PC-3 (cell line): ENCODE measurements around the gene AMD1. TPM values are rescaled to one million over a fixed set of nuclear protein-coding genes. Genes with fewer than 3 reads are reported as not detected.

Experiments used
- ATAC-seq: fragments of 200-7000 bp; cut with Tn5 transposase; 2 replicates; pipeline ENCODE4 v1.9.1; 2020; ENCODE audit warnings: mild to moderate bottlenecking, moderate library complexity
- Bru-seq: library from RNA; stranded (reverse); fragments of 400-500 nt; gene quantifications from one replicate; lab custom pipeline; 2021; lab: Mats Ljungman, UMichigan
- BruChase-seq, 2 experiments: library from RNA; stranded (reverse); fragments of 400-500 nt; gene quantifications; one replicate each; lab custom pipeline; 2021; lab: Mats Ljungman, UMichigan
- BruUV-seq: library from RNA; stranded (reverse); fragments of 400-500 nt; replicated peaks from 2 replicates; lab custom pipeline; 2021; lab: Mats Ljungman, UMichigan
- CTCF ChIA-PET: fragments of 300-600 bp; sonication (Branson Sonifier 250); formaldehyde crosslinking; loops from one replicate; lab custom pipeline; 2022; ENCODE audit warnings: antibody characterized with exemption; lab: Charles Lee
- POLR2A ChIA-PET: fragments of 300-600 bp; sonication (Branson Sonifier 250); formaldehyde crosslinking; loops from one replicate; lab custom pipeline; 2022; ENCODE audit warnings: antibody characterized with exemption; ENCODE audit not compliant: unreplicated experiment; lab: Charles Lee
- DNase-seq: peaks from one replicate; pipeline ENCODE4 v3.0.0-alpha.2; 2015
- H2AFZ ChIP-seq: fragments of 300-600 bp; sonication (generic); 2 replicates; pipeline ENCODE4 v1.6.0; 2016; ENCODE audit warnings: antibody characterized with exemption, low read length
- H3F3A ChIP-seq: fragments of 300-600 bp; sonication (generic); one replicate; pipeline ENCODE4 v1.6.0; 2017; ENCODE audit warnings: antibody characterized with exemption, low read length, control low read depth, mild to moderate bottlenecking; ENCODE audit not compliant: unreplicated experiment
- H3K27ac ChIP-seq: fragments of 300-600 bp; sonication (generic); 2 replicates; pipeline ENCODE4 v1.5.1; 2016; ENCODE audit warnings: mild to moderate bottlenecking, low read length
- H3K27me3 ChIP-seq: fragments of 300-600 bp; sonication (generic); 2 replicates; pipeline ENCODE4 v1.6.1; 2016; ENCODE audit warnings: low read length, mixed read lengths
- H3K36me3 ChIP-seq: fragments of 300-600 bp; sonication (generic); 2 replicates; pipeline ENCODE4 v1.6.1; 2016; ENCODE audit warnings: low read depth, mixed run types, low read length, mixed read lengths
- H3K4me1 ChIP-seq: fragments of 300-600 bp; sonication (generic); 2 replicates; pipeline ENCODE4 v1.5.1; 2016; ENCODE audit warnings: low read length; ENCODE audit not compliant: insufficient read depth
- H3K4me2 ChIP-seq: fragments of 300-600 bp; sonication (generic); 2 replicates; pipeline ENCODE4 v1.6.0; 2016; ENCODE audit warnings: low read length
- H3K4me3 ChIP-seq: fragments of 300-600 bp; sonication (generic); 2 replicates; pipeline ENCODE4 v1.5.1; 2016; ENCODE audit warnings: mild to moderate bottlenecking, low read length, mixed read lengths
- H3K79me2 ChIP-seq: fragments of 300-600 bp; sonication (generic); 2 replicates; pipeline ENCODE4 v1.6.1; 2017; ENCODE audit warnings: low read length, mixed read lengths
- H3K9ac ChIP-seq: fragments of 300-600 bp; sonication (generic); 2 replicates; pipeline ENCODE4 v1.6.0; 2016; ENCODE audit warnings: mild to moderate bottlenecking, low read length
- H3K9me2 ChIP-seq: fragments of 300-600 bp; sonication (generic); replicated peaks from 2 replicates; pipeline ENCODE4 v1.6.1; 2016; ENCODE audit warnings: mixed run types, low read length, mixed read lengths
- H3K9me3 ChIP-seq: fragments of 300-600 bp; sonication (generic); 2 replicates; pipeline ENCODE4 v1.6.1; 2016; ENCODE audit warnings: low read length, mixed read lengths
- H4K20me1 ChIP-seq: fragments of 300-600 bp; sonication (generic); 2 replicates; pipeline ENCODE4 v1.6.1; 2016; ENCODE audit warnings: low read length, mixed read lengths
- CTCF ChIP-seq: fragments of 300-600 bp; sonication (generic); conservative IDR thresholded peaks from 2 replicates; pipeline ENCODE4 v1.5.1; 2017; ENCODE audit warnings: antibody characterized with exemption, low read depth, mild to moderate bottlenecking, low read length
- EZH2 ChIP-seq: fragments of 300-600 bp; sonication (generic); IDR thresholded peaks from one replicate; pipeline ENCODE4 v1.6.1; 2017; ENCODE audit warnings: antibody characterized with exemption, mild to moderate bottlenecking, low read length; ENCODE audit not compliant: unreplicated experiment
- EZH2phosphoT487 ChIP-seq: fragments of 300-600 bp; sonication (generic); IDR thresholded peaks from 2 replicates; pipeline ENCODE4 v1.6.1; 2018; ENCODE audit warnings: mild to moderate bottlenecking, antibody characterized with exemption, low read length, borderline replicate concordance
- intact Hi-C: fragments of 100-400 bp; cut with micrococcal nuclease; formaldehyde crosslinking; loops from 2 replicates; pipeline ENCODE4 v1.9.0; 2023
- long read RNA-seq: library from polyadenylated mRNA; unstranded; transcript quantifications from one replicate; pipeline ENCODE4 v2.0.0, GENCODE V29; 2021; ENCODE audit not compliant: unreplicated experiment
- total RNA-seq: library from RNA; depleted of rRNA; stranded (reverse); fragments of >200 nt; gene quantifications from 2 replicates; pipeline ENCODE4 v1.2.3, GENCODE V29; 2014; rRNA removed

AMD1 gene
- 56.2 and 72.5 TPM in 2 replicates for total RNA-seq
- Bru-seq, nascent RNA, result percentile 97 among the genes with signal in this experiment
- percentile 98 among the genes with signal in this experiment for BruChase-seq, experiment 1, labeled RNA remaining after a 6-hour chase
- percentile 98 among the genes with signal in this experiment for BruChase-seq, experiment 2, labeled RNA remaining after a 2-hour chase
- long read RNA-seq, full-length matches to known transcripts, result 187 of 211 reads
- long read RNA-seq, partial matches to known transcripts, result 1 of 211 reads
- long read RNA-seq, other reads (novel, unspliced or antisense), result 23 of 211 reads

- H3K36me3 ChIP-seq, result no peaks in the 10 kb centered on the region; the same call in 1 of the 2 replicates
- H3K4me3 ChIP-seq, result peak within 1 kb of the TSS; percentile 96
- H2AFZ ChIP-seq, result peak within 1 kb of the TSS; percentile 73
- intact Hi-C loops, result loop anchor here (1.0 to 2.0 kb wide), 2 partner anchors 192 to 255 kb away; no protein-coding TSS in a partner anchor
- H3K9me2 ChIP-seq, result no peaks in the 10 kb centered on the region
- H3F3A ChIP-seq, result no peaks in the 10 kb centered on the region
- H3K9me3 ChIP-seq, result no peaks in the 10 kb centered on the region
- POLR2A ChIA-PET, result interaction anchor here (0.5 to 2.7 kb wide), 10 partner anchors 46 to 738 kb away, joined by 3 to 33 read pairs (median 6); partner anchors contain the start of gene CDK19
- BruUV-seq, result TSS peak; percentile 33
- H3K4me2 ChIP-seq, result peak within 1 kb of the TSS; percentile 97
- H3K4me1 ChIP-seq, result peaks cover 7% of the 10 kb centered on the region
- DNase-seq (peak; percentile 92), ATAC-seq (peak; percentile 81)
- no peaks in the 10 kb centered on the region for H3K27me3 ChIP-seq
- peaks cover 37% of the 10 kb centered on the region for H4K20me1 ChIP-seq
- peak within 1 kb of the TSS; percentile 60 for H3K27ac ChIP-seq
- TF ChIP-seq CTCF, result no peak
- no peak for TF ChIP-seq EZH2
- TF ChIP-seq EZH2phosphoT487, result no peak
- CTCF ChIA-PET, result interaction anchor here (0.7 to 1.5 kb wide), 6 partner anchors 57 to 346 kb away, joined by 3 to 4 read pairs (median 3); no protein-coding TSS in a partner anchor
- peak within 1 kb of the TSS; percentile 97 for H3K9ac ChIP-seq
- H3K79me2 ChIP-seq, result peaks cover 60% of the 10 kb centered on the region
These were observed at the start of gene AMD1 for GRCh38 chr6:110873981-110874879. AMD1 (plus strand) TSS chr6:110874785; CDS start chr6:110875106, 321 bp downstream.

GRCh38 chr6:110826236-110827129, 48.1 kb upstream of the AMD1 start:
- no peaks in the 10 kb centered on the region for H3K27me3 ChIP-seq
- BruUV-seq, result no TSS peak
- peaks cover 20% of the 10 kb centered on the region for H3K4me1 ChIP-seq

More at GRCh38 chr6:110826236-110827129, 48.1 kb upstream of the AMD1 start:
- no peaks in the 10 kb centered on the region for H3K36me3 ChIP-seq
- H3K4me3 ChIP-seq, result no peak overlapping the region
- intact Hi-C loops, result no loop called here
- no peaks in the 10 kb centered on the region for H3K9me2 ChIP-seq
- ATAC-seq (no peak), DNase-seq (peak; percentile 58)
- peak overlapping the region; percentile 38 for H2AFZ ChIP-seq
- ChIA-PET POLR2A (no interaction called here), CTCF (no interaction called here)
- no peaks in the 10 kb centered on the region for H4K20me1 ChIP-seq
- TF ChIP-seq EZH2 (no peak), CTCF (no peak), EZH2phosphoT487 (no peak)
- no peak overlapping the region for H3K4me2 ChIP-seq
- H3K9me3 ChIP-seq, result no peaks in the 10 kb centered on the region
- H3K9ac ChIP-seq, result no peak overlapping the region
- H3K27ac ChIP-seq, result no peak overlapping the region; the same call in 1 of the 2 replicates
- H3F3A ChIP-seq, result no peaks in the 10 kb centered on the region
- H3K79me2 ChIP-seq, result no peaks in the 10 kb centered on the region
